Stomach (tissue), 4 donors: ENCODE results near the gene PVALEF.

Experiments used
- CTCF ChIP-seq, 7 experiments: fragments of 450-650 bp in 4 of 7; fragments of 200-600 bp in 3 of 7; sonication (generic) in 3 of 7; IDR thresholded peaks; one replicate each; pipeline ENCODE4 v1.5.1; 2016 to 2019; ENCODE audit warnings: antibody characterized with exemption in 7 of 7, control low read depth in 2 of 7, mild to moderate bottlenecking in 1 of 7
- EP300 ChIP-seq: sonication (generic); formaldehyde crosslinking; IDR thresholded peaks from one replicate; pipeline ENCODE4 v1.6.1; 2017; ENCODE audit warnings: antibody characterized with exemption
- POLR2A ChIP-seq, 4 donors: fragments of 450-650 bp; IDR thresholded peaks; one replicate each; pipeline ENCODE4 v1.6.1; 2016; ENCODE audit warnings: antibody characterized with exemption in 4 of 4, control low read depth in 2 of 4, mild to moderate bottlenecking in 1 of 4, moderate library complexity in 1 of 4
- POLR2AphosphoS5 ChIP-seq, 3 donors: sonication (generic); formaldehyde crosslinking; IDR thresholded peaks; one replicate each; pipeline ENCODE4 v1.6.1; 2016; ENCODE audit warnings: antibody characterized with exemption in 3 of 3

- TF ChIP-seq CTCF (IDR thresholded peaks at IDR 0.05) (no peak), EP300 (no peak), POLR2A (IDR thresholded peaks at IDR 0.05) (no peak), POLR2AphosphoS5 (IDR thresholded peaks at IDR 0.05) (no peak)
These were observed 10.3 kb upstream of the PVALEF start for GRCh38 chr17:81154961-81155360.
